HepG2 (cell line): Measurements from ENCODE around the gene PNPLA2.

Experiments
- PHF8 ChIP-seq: sonication (generic); formaldehyde crosslinking; IDR thresholded peaks from 2 replicates; pipeline ENCODE4 v1.5.0; 2020; ENCODE audit warnings: missing genetic modification reagents
- TEAD2 ChIP-seq: sonication (generic); formaldehyde crosslinking; IDR thresholded peaks from 2 replicates; pipeline ENCODE4 v1.9.0; 2021; ENCODE audit warnings: missing genetic modification reagents

- TF ChIP-seq PHF8 (CRISPR knock-in tag) (no peak), TEAD2 (no peak)
Measured at GRCh38 chr11:849951-850774, 31.4 kb downstream of the PNPLA2 start.
